Hippocampal formation (tissue), 2 donors: Measurements from ENCODE around the gene CFAP97D1.

Experiments used
- DNase-seq, 2 donors: peaks; one replicate each; lab custom pipeline; 2025; lab: John Stamatoyannopoulos, UW

The CFAP97D1 gene

DNA sequence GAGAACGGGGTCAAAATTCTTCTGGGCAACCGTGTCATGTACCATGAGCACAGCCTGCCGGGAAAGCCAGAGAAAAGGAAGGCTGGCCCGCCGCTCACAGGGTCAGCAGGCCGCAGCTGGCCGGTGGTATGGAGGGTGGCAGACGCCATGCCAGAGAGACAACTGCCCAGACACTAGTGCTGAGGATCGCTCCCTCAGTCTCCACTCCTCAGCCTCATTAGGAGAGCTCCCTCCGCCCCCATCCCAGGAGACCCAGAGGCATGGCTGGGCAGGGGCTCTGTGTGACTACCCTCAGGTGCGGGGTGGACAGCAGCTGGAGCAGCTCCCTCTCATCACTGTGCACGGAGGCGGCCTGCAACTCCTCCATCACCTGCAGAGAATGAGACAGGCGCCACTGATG, 49.5 kb downstream of the CFAP97D1 start:
- DNase-seq = no peak

DNA sequence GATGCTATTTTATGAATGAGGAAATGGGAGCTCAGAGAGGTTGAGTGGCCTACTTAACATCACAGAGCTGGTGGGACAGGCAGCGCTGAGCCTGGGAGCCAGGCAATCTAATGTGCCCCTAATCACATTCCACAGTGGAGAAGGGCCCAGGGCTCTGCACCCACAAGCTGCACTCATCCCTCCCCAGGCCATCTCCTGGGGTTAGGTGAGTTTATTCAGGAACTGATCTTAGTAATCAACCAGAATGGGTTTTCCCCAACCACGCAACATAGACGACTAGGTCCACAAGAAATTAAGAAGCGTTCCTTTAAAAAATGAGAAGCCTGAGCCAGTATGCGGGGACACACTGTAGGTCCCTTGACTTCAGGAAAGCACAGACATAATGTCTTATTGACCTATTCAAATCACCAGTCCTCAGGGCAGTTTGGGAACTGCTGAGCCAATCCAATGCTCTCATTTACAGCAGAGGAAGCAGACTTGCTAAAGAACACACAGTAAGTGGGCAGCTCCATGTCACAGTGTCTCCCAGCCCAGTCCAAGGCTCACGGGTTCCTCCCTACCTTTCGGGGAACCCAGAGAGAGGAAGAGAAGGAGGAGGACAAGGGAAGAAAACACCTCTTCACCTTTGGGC, 50.4 kb downstream of the CFAP97D1 start:
- no peak for DNase-seq

DNA sequence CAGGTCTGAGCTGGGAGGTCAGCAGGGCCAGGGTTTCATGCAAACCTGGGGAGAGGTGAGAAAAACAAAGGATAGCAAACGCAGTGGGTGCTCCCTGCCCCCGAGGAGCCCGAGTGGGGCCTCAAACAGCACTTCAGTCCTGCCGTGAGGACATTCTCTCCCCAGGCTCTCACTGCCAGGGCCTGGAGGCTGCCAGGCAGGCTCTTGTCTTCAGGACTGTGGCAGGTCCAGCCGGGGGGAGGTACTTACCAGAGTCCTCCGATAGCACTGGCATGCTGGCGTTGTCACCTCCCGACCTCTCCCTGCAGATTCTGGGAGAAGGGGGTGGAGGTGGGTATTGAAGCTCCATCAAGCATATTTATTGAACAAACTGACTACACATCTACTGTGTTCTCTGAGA, 51.4 kb downstream of the CFAP97D1 start:
- DNase-seq = no peak

DNA sequence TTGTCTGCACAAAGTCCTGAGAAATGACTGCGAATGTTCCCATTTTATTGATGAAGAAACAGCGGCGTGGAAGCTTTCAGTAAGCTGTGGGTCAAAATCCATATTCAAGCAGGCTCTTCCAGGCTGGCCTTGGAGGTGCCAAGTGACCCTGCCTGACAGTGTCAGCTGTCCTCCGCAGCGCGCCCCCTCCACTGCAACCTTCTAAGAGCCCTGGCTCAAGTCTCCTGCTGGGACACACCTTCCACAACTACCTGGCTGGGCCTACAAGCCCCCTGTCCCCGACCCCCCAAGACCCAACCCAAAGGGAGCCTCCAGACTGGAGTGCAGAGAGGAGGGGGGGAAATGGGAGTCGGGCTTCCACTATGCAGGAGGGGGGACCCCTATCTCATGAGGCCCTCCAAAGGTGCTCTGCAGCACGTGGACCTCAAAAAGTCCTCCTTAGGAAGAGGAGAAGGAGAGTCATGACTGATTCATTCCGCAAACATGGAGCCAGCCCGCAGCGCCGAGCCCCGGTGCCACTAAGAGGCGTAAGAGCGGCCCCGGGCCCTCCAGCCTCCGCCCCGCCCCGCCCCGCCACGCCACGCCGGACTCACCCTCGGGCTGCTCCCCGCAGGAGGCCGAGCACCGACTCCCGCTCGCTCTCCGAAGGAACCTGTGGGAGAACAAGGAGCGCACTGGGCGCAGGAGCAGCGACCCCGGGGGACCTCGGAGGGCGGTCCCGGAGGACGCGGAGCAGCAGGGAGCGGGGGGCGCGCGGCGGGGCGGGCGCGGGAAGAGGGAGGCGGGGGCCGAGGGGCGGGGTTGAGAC, 52.1 kb downstream of the CFAP97D1 start:
- no peak for DNase-seq

DNA sequence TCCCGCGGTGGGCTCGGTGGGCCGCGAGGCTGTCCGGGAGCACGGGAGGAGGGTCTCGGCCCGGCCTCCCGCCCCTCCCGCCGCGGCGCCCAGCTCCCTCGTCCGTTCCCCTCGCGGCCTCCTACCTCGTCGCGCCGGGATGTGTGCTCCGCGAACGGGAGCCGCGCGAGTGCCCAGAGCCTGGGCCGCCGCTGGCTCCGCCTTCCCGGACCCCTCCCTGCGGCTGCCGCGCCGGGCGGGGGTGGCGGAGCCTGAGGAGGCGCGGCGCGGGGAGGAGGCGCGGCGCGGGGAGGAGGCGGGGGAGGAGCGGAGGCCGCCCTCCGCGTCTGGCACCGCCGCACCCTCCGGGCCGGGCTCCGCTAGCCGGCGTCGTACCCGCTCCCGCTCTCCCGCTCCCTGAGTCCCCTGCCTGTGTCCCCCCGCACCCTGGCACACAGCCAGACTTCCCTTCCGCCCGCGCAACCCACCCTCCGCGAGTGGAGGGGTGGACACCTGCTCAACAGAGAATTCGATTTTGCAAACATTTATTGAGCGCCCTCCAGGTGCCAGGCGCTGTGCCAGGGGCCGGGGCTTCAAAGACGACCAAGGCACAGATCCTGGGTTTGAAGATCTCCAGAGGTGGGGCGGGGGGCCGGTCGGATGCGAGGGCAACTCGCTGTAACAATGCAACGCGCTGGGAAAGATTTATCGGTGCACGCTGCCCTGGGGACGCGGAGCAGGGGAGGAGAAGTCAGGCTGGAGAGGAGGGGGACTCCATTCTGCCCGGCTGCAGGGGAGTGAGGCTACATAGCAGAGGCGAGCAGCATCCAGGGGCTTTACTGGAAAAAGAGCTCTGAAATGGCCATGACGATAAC, 53.0 kb downstream of the CFAP97D1 start, which contains the start of gene MPP3:
Gene MPP3 (minus strand): TSS at position 171 of the 854 bp plus-strand sequence. CDS start 1,240 bp downstream, outside the sequence.
- peak; percentile 17 to 29 for DNase-seq

DNA sequence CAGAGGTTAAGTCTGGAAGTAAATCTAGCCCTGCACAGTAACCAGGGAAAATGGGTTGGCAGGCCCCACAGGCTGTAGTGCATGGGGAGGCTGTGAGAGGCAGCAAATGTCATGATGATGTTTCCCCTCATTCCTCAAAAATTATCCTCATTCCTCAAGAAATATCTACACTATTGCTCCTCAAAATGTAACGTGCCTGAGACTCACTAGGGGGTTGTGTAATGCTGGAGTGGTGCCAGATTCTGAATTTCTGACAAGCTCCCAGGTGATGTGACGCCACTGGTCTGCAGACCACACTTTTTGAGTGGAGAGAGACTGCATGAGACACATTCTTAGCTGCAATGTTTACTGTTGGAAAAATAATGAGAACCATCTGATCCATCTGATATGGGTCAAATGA, 53.9 kb downstream of the CFAP97D1 start:
- no peak for DNase-seq
